SK-N-SH (cell line): Measurements from ENCODE around the gene MTUS2. TPM values are rescaled to one million over a fixed set of nuclear protein-coding genes. Genes with fewer than 3 reads are reported as not detected.

Experiments used
- CTCF ChIA-PET: fragments of 300-600, 350-600 bp; formaldehyde crosslinking; extraction: SDS; loops from one replicate; lab custom pipeline; 2021; lab: Yijun Ruan, JAX
- POLR2A ChIA-PET: fragments of 350-600 bp; sonication (Branson Sonifier 250); formaldehyde crosslinking; extraction: SDS; loops from one replicate; lab custom pipeline; 2020; ENCODE audit warnings: antibody characterized with exemption, inconsistent platforms; lab: Yijun Ruan, JAX
- DNase-seq: peaks from one replicate; pipeline ENCODE4 v3.0.0; 2012
- H2AFZ ChIP-seq: fragments of 200-600 bp; sonication (generic); 2 replicates; pipeline ENCODE4 v1.8.1; 2016; ENCODE audit warnings: antibody characterized with exemption, mild to moderate bottlenecking, low read depth
- H3F3A ChIP-seq: fragments of 200-600 bp; sonication (generic); replicated peaks from 2 replicates; pipeline ENCODE3; 2016; ENCODE audit warnings: antibody characterized with exemption, mild to moderate bottlenecking; ENCODE audit not compliant: insufficient read depth
- H3K27ac ChIP-seq, 2 experiments: fragments of 200-500 bp in 1 of 2; fragments of 200-600 bp in 1 of 2; sonication (Bioruptor generic) in 1 of 2; sonication (generic), shearing (Covaris generic) in 1 of 2; 2 replicates each; pipeline versions ENCODE4 v1.5.1 to v1.6.1; 2014 to 2016; ENCODE audit warnings: low read depth in 2 of 2, inconsistent platforms in 1 of 2, low read length in 1 of 2, mild to moderate bottlenecking in 1 of 2, mixed read lengths in 1 of 2
- H3K27me3 ChIP-seq: fragments of 200-600 bp; sonication (generic), shearing (Covaris generic); 2 replicates; pipeline ENCODE4 v1.6.1; 2016; ENCODE audit warnings: mixed run types; ENCODE audit not compliant: insufficient read depth
- H3K36me3 ChIP-seq, 2 experiments: fragments of 200-500 bp in 1 of 2; fragments of 200-600 bp in 1 of 2; sonication (Bioruptor generic) in 1 of 2; sonication (generic) in 1 of 2; replicated peaks in 1 of 2; 2 replicates each; pipeline versions ENCODE3 to v1.5.1; 2014 to 2016; ENCODE audit warnings: low read length in 1 of 2, mild to moderate bottlenecking in 1 of 2; ENCODE audit not compliant: insufficient read depth in 2 of 2, control insufficient read depth in 1 of 2
- H3K4me1 ChIP-seq, 2 experiments: fragments of 200-500 bp in 1 of 2; fragments of 200-600 bp in 1 of 2; sonication (Bioruptor generic) in 1 of 2; sonication (generic), shearing (Covaris generic) in 1 of 2; 2 replicates each; pipeline versions ENCODE4 v1.5.1 to v1.6.1; 2014 to 2016; ENCODE audit warnings: low read depth in 1 of 2, low read length in 1 of 2, mixed run types in 1 of 2; ENCODE audit not compliant: insufficient read depth in 2 of 2, control insufficient read depth in 1 of 2
- H3K4me2 ChIP-seq: fragments of 200-600 bp; sonication (generic), shearing (Covaris generic); 2 replicates; pipeline ENCODE4 v1.6.1; 2017; ENCODE audit warnings: mixed run types
- H3K4me3 ChIP-seq, 2 experiments: fragments of 200-500 bp in 1 of 2; fragments of 200-600 bp in 1 of 2; sonication (Bioruptor generic) in 1 of 2; sonication (generic), shearing (Covaris generic) in 1 of 2; 2 replicates each; pipeline versions ENCODE4 v1.5.1 to v1.8.1; 2014 to 2016; ENCODE audit warnings: low read depth in 2 of 2, inconsistent platforms in 1 of 2, low read length in 1 of 2, mild to moderate bottlenecking in 1 of 2, mixed read lengths in 1 of 2, moderate library complexity in 1 of 2
- H3K79me2 ChIP-seq: fragments of 200-600 bp; sonication (generic); 2 replicates; pipeline ENCODE4 v1.8.1; 2017; ENCODE audit warnings: mild to moderate bottlenecking; ENCODE audit not compliant: insufficient read depth
- H3K9ac ChIP-seq: fragments of 200-600 bp; sonication (generic); 2 replicates; pipeline ENCODE4 v1.6.1; 2017; ENCODE audit warnings: mixed run types
- H3K9me2 ChIP-seq: fragments of 200-600 bp; sonication (generic); 2 replicates; pipeline ENCODE4 v1.6.1; 2017; ENCODE audit warnings: mixed run types
- H3K9me3 ChIP-seq: fragments of 200-600 bp; sonication (generic); 2 replicates; pipeline ENCODE4 v1.6.1; 2017; ENCODE audit warnings: mixed run types, mild to moderate bottlenecking, moderate library complexity
- H4K20me1 ChIP-seq: fragments of 200-600 bp; sonication (generic); 2 replicates; pipeline ENCODE4 v1.6.1; 2017; ENCODE audit warnings: mild to moderate bottlenecking, mixed run types; ENCODE audit not compliant: insufficient read depth
- CHD2 ChIP-seq: fragments of 150-350 bp; IDR thresholded peaks from 2 replicates; pipeline ENCODE4 v1.6.1; 2018; ENCODE audit warnings: low read length; ENCODE audit not compliant: partially characterized antibody
- CTCF ChIP-seq: fragments of 200-600 bp; sonication (generic); IDR thresholded peaks from 2 replicates; pipeline ENCODE4 v1.6.1; 2017; ENCODE audit warnings: antibody characterized with exemption, mild to moderate bottlenecking, moderate library complexity
- ELF1 ChIP-seq: IDR thresholded peaks from 2 replicates; pipeline ENCODE4 v1.4.0; 2012
- EP300 ChIP-seq, 2 experiments: IDR thresholded peaks; 2 replicates each; pipeline versions ENCODE4 v1.4.0 to v1.6.1; 2012; ENCODE audit warnings: borderline replicate concordance in 1 of 2, low read depth in 1 of 2, low read length in 1 of 2
- FOXJ3 ChIP-seq: sonication (generic); formaldehyde crosslinking; IDR thresholded peaks from 2 replicates; pipeline ENCODE4 v1.5.1; 2020; ENCODE audit warnings: mild to moderate bottlenecking, missing genetic modification reagents
- GATA2 ChIP-seq: sonication (generic); formaldehyde crosslinking; IDR thresholded peaks from 2 replicates; pipeline ENCODE4 v1.5.0; 2020; ENCODE audit warnings: mild to moderate bottlenecking, missing genetic modification reagents
- JUND ChIP-seq: IDR thresholded peaks from 2 replicates; pipeline ENCODE4 v1.4.0; 2012
- MEF2A ChIP-seq: IDR thresholded peaks from 2 replicates; pipeline ENCODE4 v1.4.0; 2012; ENCODE audit warnings: low read depth, borderline replicate concordance
- MXI1 ChIP-seq: IDR thresholded peaks from 2 replicates; pipeline ENCODE4 v1.6.1; 2012; ENCODE audit warnings: mild to moderate bottlenecking, low read depth, low read length, improper control_type of control experiment
- NFIC ChIP-seq: IDR thresholded peaks from 2 replicates; pipeline ENCODE4 v1.4.0; 2012; ENCODE audit warnings: borderline replicate concordance
- PBX3 ChIP-seq: IDR thresholded peaks from 2 replicates; pipeline ENCODE4; 2012
- POLR2AphosphoS5 ChIP-seq: IDR thresholded peaks from 2 replicates; pipeline ENCODE4 v1.6.1; 2012; ENCODE audit warnings: low read depth, low read length
- RAD21 ChIP-seq: IDR thresholded peaks from 2 replicates; pipeline ENCODE4 v1.6.1; 2012; ENCODE audit warnings: mild to moderate bottlenecking, low read length
- RCOR1 ChIP-seq: fragments of 150-350 bp; IDR thresholded peaks from 2 replicates; pipeline ENCODE4 v1.6.1; 2017; ENCODE audit warnings: antibody characterized with exemption, low read length
- RFX5 ChIP-seq: IDR thresholded peaks from 2 replicates; pipeline ENCODE4 v1.6.1; 2012; ENCODE audit warnings: mild to moderate bottlenecking, improper control_type of control experiment, low read length
- RXRA ChIP-seq: IDR thresholded peaks from 2 replicates; pipeline ENCODE4 v1.4.0; 2012; ENCODE audit warnings: low read depth, mild to moderate bottlenecking, borderline replicate concordance
- TAF1 ChIP-seq: IDR thresholded peaks from 2 replicates; pipeline ENCODE4 v1.6.1; 2012; ENCODE audit warnings: low read depth, mild to moderate bottlenecking, low read length, moderate library complexity, borderline replicate concordance
- TCF12 ChIP-seq: IDR thresholded peaks from 2 replicates; pipeline ENCODE4 v1.4.0; 2012
- USF1 ChIP-seq: IDR thresholded peaks from 2 replicates; pipeline ENCODE4 v1.4.0; 2012; ENCODE audit warnings: low read depth, borderline replicate concordance
- USF2 ChIP-seq: fragments of 150-350 bp; IDR thresholded peaks from 2 replicates; pipeline ENCODE4 v1.6.1; 2017; ENCODE audit warnings: antibody characterized with exemption, low read length, low read depth, borderline replicate concordance
- YY1 ChIP-seq: IDR thresholded peaks from 2 replicates; pipeline ENCODE4 v1.4.0; 2012; ENCODE audit warnings: low read depth, mild to moderate bottlenecking
- ZBTB33 ChIP-seq: IDR thresholded peaks from 2 replicates; pipeline ENCODE4 v1.4.0; 2012; ENCODE audit warnings: low read depth, borderline replicate concordance
- WGBS: methylation state at CpG from one replicate; pipeline ENCODE4 v1.1.6; 2017; ENCODE audit warnings: low lambda C conversion rate; 5-methylcytosine and 5-hydroxymethylcytosine counted together
- polyA plus RNA-seq, 3 experiments: library from polyadenylated mRNA; depleted of rRNA; stranded (reverse); fragments of >200 nt; gene quantifications; 2 replicates each; pipeline ENCODE4 v1.2.3, GENCODE V29; 2012

Gene MTUS2
- polyA plus RNA-seq, 1 of the 3 experiments (the other 2 are of a cell fraction): 1.7 TPM

- H3K9me2 ChIP-seq: no peaks in the 10 kb centered on the region
- H3K27ac ChIP-seq: no peak overlapping the region
- H4K20me1 ChIP-seq: no peaks in the 10 kb centered on the region
- no peak for DNase-seq
- H3K79me2 ChIP-seq: no peaks in the 10 kb centered on the region
- WGBS: 8% methylated on average over 6 of the region's 13 CpGs
- no peak overlapping the region for H3K9ac ChIP-seq
- ChIA-PET POLR2A (no interaction called here), CTCF (no interaction called here)
- no peak overlapping the region for H2AFZ ChIP-seq
- H3K4me2 ChIP-seq: no peak overlapping the region
- no peaks in the 10 kb centered on the region for H3F3A ChIP-seq
- H3K4me1 ChIP-seq: no peaks in the 10 kb centered on the region
- H3K27me3 ChIP-seq: no peaks in the 10 kb centered on the region
- no peak overlapping the region for H3K4me3 ChIP-seq
- no peaks in the 10 kb centered on the region for H3K9me3 ChIP-seq
- no peaks in the 10 kb centered on the region for H3K36me3 ChIP-seq
- TF ChIP-seq NFIC (no peak), RFX5 (no peak), ELF1 (no peak), RCOR1 (no peak), TAF1 (no peak)
- TF ChIP-seq, all 33 proteins: peak for 0
Measured at GRCh38 chr13:29204651-29205050, 384.5 kb downstream of the MTUS2 start.

GRCh38 chr13:29210676-29211075 is 390.5 kb downstream of the MTUS2 start:
- no peaks in the 10 kb centered on the region for H3K27me3 ChIP-seq
- no peak overlapping the region for H3K27ac ChIP-seq
- H3K79me2 ChIP-seq: no peaks in the 10 kb centered on the region
- H3K36me3 ChIP-seq: no peaks in the 10 kb centered on the region
- H3K9me2 ChIP-seq: no peaks in the 10 kb centered on the region
- H3K9me3 ChIP-seq: no peaks in the 10 kb centered on the region
- H3K4me2 ChIP-seq: no peak overlapping the region
- WGBS: no CpG with 5 or more reads among the region's 4 CpGs
- no peak for DNase-seq
- no peaks in the 10 kb centered on the region for H3F3A ChIP-seq
- no peak overlapping the region for H3K9ac ChIP-seq
- H4K20me1 ChIP-seq: no peaks in the 10 kb centered on the region
- ChIA-PET CTCF (no interaction called here), POLR2A (no interaction called here)
- H3K4me3 ChIP-seq: no peak overlapping the region
- TF ChIP-seq RAD21 (no peak), POLR2AphosphoS5 (no peak), GATA2 (CRISPR knock-in tag) (no peak), RFX5 (no peak), MEF2A (no peak), NFIC (no peak), MXI1 (no peak), ELF1 (no peak), USF1 (no peak), YY1 (no peak), CTCF (no peak), EP300 (IDR thresholded peaks at IDR 0.05; ENCODE audit: borderline replicate concordance in 1 of 2, low read depth in 1 of 2, low read length in 1 of 2) (no peak), TCF12 (no peak), CHD2 (no peak), FOXJ3 (CRISPR knock-in tag) (no peak), RXRA (no peak), USF2 (no peak), PBX3 (no peak), JUND (no peak), ZBTB33 (no peak)
- H2AFZ ChIP-seq: no peak overlapping the region
- no peaks in the 10 kb centered on the region for H3K4me1 ChIP-seq
